ENCODE data around the gene GMNN. TPM values are rescaled to one million over a fixed set of nuclear protein-coding genes. Genes with fewer than 3 reads are reported as not detected.

Gene GMNN
- total RNA-seq, 4 donors from 2014 or later: 4.1 to 8.0 (median 5.4) TPM

DNA sequence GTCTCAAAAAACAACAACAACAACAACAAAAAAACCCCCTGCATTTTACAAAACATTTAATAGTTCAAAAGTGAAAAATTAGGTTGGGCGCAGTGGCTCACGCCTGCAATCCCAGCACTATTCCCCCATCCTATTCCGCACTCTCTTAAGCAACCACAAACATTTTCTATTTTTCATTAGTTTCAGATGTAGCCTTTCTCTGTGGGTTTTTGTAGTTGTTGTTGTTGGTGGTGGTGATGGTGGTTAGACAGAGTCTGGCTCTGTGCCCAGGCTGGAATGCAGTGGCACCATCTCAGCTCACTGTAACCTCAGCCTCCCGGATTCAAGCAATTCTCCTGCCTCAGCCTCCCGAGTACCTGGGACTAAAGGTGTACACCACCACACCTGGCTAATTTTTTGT lies 6.4 kb upstream of the GMNN start:
- no peak for DNase-seq (ENCODE audit: extremely low spot score)
- no peak overlapping the region for H3K4me3 ChIP-seq
- WGBS: 96% methylated on average over 5 of the region's 5 CpGs
- no peaks in the 10 kb centered on the region for H3K9me3 ChIP-seq
- H3K36me3 ChIP-seq: no peaks in the 10 kb centered on the region
- TF ChIP-seq EP300 (IDR thresholded peaks at IDR 0.05) (no peak), POLR2A (IDR thresholded peaks at IDR 0.05; ENCODE audit: low read depth) (no peak), POLR2AphosphoS5 (IDR thresholded peaks at IDR 0.05) (no peak), CTCF (IDR thresholded peaks at IDR 0.05) (no peak)
- no peaks in the 10 kb centered on the region for H3K4me1 ChIP-seq
- intact Hi-C loops (cut with DNase I): no loop called here
- H3K27ac ChIP-seq (replicated peaks in 1 of 4): no peak overlapping the region
- no peaks in the 10 kb centered on the region for H3K27me3 ChIP-seq

- Histone ChIP-seq H3K4me1 (peaks cover 10 to 17% (median 16%) of the 10 kb centered on the region in 4 donors), H3K36me3 (peaks cover 0 to 3% (median 0%) of the 10 kb centered on the region in 4 donors), H3K9me3 (no peaks in the 10 kb centered on the region), H3K4me3 (peak overlapping the region; percentile 78 to 97 (median 88)), H3K27me3 (no peaks in the 10 kb centered on the region), H3K27ac (replicated peaks in 1 of 4) (peak overlapping the region; percentile 89 to 98 (median 94))
- TF ChIP-seq POLR2A (IDR thresholded peaks at IDR 0.05; ENCODE audit: low read depth) (no peak), EP300 (IDR thresholded peaks at IDR 0.05) (no peak), POLR2AphosphoS5 (IDR thresholded peaks at IDR 0.05) (no peak), CTCF (IDR thresholded peaks at IDR 0.05) (no peak)
- no peak for DNase-seq (ENCODE audit: extremely low spot score)
- WGBS: 13% methylated on average over 19 of the region's 20 CpGs
- intact Hi-C loops (cut with DNase I): no loop called here
Measured at GRCh38 chr6:24775520-24776058, 852 bp downstream of the GMNN start.

DNA sequence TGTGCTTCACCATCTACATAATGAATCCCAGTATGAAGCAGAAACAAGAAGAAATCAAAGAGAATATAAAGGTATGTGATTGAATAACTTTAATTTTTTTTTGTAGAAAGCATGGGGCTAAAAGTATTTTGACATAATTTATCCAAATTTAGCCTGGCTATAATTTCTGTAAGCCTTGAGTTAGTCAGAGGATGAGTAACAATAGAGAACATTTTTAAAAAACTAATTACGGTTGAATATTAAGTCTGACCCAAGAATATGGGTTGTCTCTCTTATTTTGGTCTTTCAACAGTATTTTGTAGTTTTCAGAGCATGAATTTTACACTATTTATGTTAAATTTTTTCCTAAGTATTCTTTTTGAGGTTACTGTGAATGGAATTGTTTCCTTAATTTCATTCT lies 2.5 kb downstream of the GMNN start:
- Histone ChIP-seq H3K9me3 (no peaks in the 10 kb centered on the region), H3K4me3 (no peak overlapping the region), H3K27ac (replicated peaks in 1 of 4) (no peak overlapping the region), H3K27me3 (no peaks in the 10 kb centered on the region), H3K36me3 (peaks cover 0 to 11% (median 9%) of the 10 kb centered on the region in 4 donors), H3K4me1 (peaks cover 10 to 17% (median 16%) of the 10 kb centered on the region in 4 donors)
- intact Hi-C loops (cut with DNase I): no loop called here
- 66% methylated on average over 1 of the region's 1 CpG for WGBS
- no peak for DNase-seq (ENCODE audit: extremely low spot score)
- TF ChIP-seq EP300 (IDR thresholded peaks at IDR 0.05): no peak
- no peak for TF ChIP-seq POLR2AphosphoS5 (IDR thresholded peaks at IDR 0.05)
- no peak for TF ChIP-seq POLR2A (IDR thresholded peaks at IDR 0.05; ENCODE audit: low read depth)
- TF ChIP-seq CTCF (IDR thresholded peaks at IDR 0.05): no peak

- H3K36me3 ChIP-seq: peaks cover 0 to 16% (median 11%) of the 10 kb centered on the region in 4 donors
- no peak overlapping the region for H3K27ac ChIP-seq (replicated peaks in 1 of 4)
- no peak for DNase-seq (ENCODE audit: extremely low spot score)
- H3K4me3 ChIP-seq: no peak overlapping the region
- intact Hi-C loops (cut with DNase I): no loop called here
- WGBS: 85% methylated on average over 1 of the region's 1 CpG
- TF ChIP-seq POLR2AphosphoS5 (IDR thresholded peaks at IDR 0.05) (no peak), EP300 (IDR thresholded peaks at IDR 0.05) (no peak), POLR2A (IDR thresholded peaks at IDR 0.05; ENCODE audit: low read depth) (no peak), CTCF (IDR thresholded peaks at IDR 0.05) (no peak)
- H3K9me3 ChIP-seq: no peaks in the 10 kb centered on the region
- peaks cover 10 to 17% (median 16%) of the 10 kb centered on the region in 4 donors for H3K4me1 ChIP-seq
- H3K27me3 ChIP-seq: no peaks in the 10 kb centered on the region
Measured at GRCh38 chr6:24778121-24778520, 3.4 kb downstream of the GMNN start.

- Histone ChIP-seq H3K36me3 (peaks cover 2 to 19% (median 13%) of the 10 kb centered on the region in 4 donors), H3K4me1 (peaks cover 10 to 17% (median 16%) of the 10 kb centered on the region in 4 donors), H3K27me3 (no peaks in the 10 kb centered on the region), H3K27ac (replicated peaks in 1 of 4) (no peak overlapping the region), H3K4me3 (no peak overlapping the region), H3K9me3 (no peaks in the 10 kb centered on the region)
- no peak for TF ChIP-seq POLR2AphosphoS5 (IDR thresholded peaks at IDR 0.05)
- TF ChIP-seq POLR2A (IDR thresholded peaks at IDR 0.05; ENCODE audit: low read depth): no peak
- TF ChIP-seq EP300 (IDR thresholded peaks at IDR 0.05): no peak
- no peak for DNase-seq (ENCODE audit: extremely low spot score)
- intact Hi-C loops (cut with DNase I): no loop called here
Measured at GRCh38 chr6:24778878-24779277, 4.1 kb downstream of the GMNN start.

Measured in esophagus muscularis mucosa (tissue), 4 donors.